ENCODE data around the gene TINCR. TPM values are rescaled to one million over a fixed set of nuclear protein-coding genes. Genes with fewer than 3 reads are reported as not detected.
A peak's percentile ranks its signal among the peaks of the same experiment; 100 is the strongest.

Gene TINCR
- total and polyA plus RNA-seq, 2 of the 13 experiments (the other 11 are each of a cell fraction or from before 2014, with no cell fraction given) = 0.17 to 0.33 TPM

- CTCF ChIA-PET (ENCODE audit: low intra/inter-chr PET ratio, low total read pairs) = no interaction called here
- FAIRE-seq = no peak
- BruUV-seq (replicated peaks) = no TSS peak
- DNase-seq (ENCODE audit: low spot score) = no peak
- in situ Hi-C loops (cut with HindIII; ENCODE audit: extremely low pct_ligation_motif_present, low pct_unique_long_range_greater_than_20kb) = loop anchor here (5.0 kb wide), 1 partner anchor 36 kb away; no protein-coding TSS in a partner anchor
- H3K79me2 ChIP-seq (ENCODE audit: insufficient read depth, low read length) = no peaks in the 10 kb centered on the region
- no peak overlapping the region for H2AFZ ChIP-seq (ENCODE audit: low read length)
- WGBS (ENCODE audit: low lambda C conversion rate) = 71% methylated on average over 7 of the region's 7 CpGs
- no peaks in the 10 kb centered on the region for H4K20me1 ChIP-seq (ENCODE audit: insufficient read depth, low read length)
- H3K27me3 ChIP-seq (ENCODE audit: control insufficient read depth in 1 of 2, insufficient read depth in 2 of 2, low read length in 2 of 2) = peaks cover 1 to 3% of the 10 kb centered on the region in 2 experiments; a peak in 2 of 5 replicates
- no peak overlapping the region for H3K4me3 ChIP-seq (replicated peaks in 1 of 3; ENCODE audit: insufficient read depth in 1 of 3, low read depth in 2 of 3, low read length in 3 of 3)
- no peaks in the 10 kb centered on the region for H3K9me3 ChIP-seq (ENCODE audit: low read length)
- intact Hi-C loops (cut with micrococcal nuclease; ENCODE audit: unreplicated experiment) = no loop called here
- TF ChIP-seq AHDC1 (CRISPR knock-in tag; IDR thresholded peaks at IDR 0.05; ENCODE audit: borderline replicate concordance) (no peak), ZNF317 (CRISPR knock-in tag; IDR thresholded peaks at IDR 0.05) (no peak), ZNF629 (CRISPR knock-in tag; conservative IDR thresholded peaks at IDR 0.05) (peak; percentile 84)
- no peaks in the 10 kb centered on the region for H3K36me3 ChIP-seq (replicated peaks in 1 of 2; ENCODE audit: control insufficient read depth in 1 of 2, insufficient read depth in 2 of 2, low read length in 2 of 2)
- ATAC-seq = no peak
- POLR2A ChIA-PET = no interaction called here
- H3K27ac ChIP-seq (ENCODE audit: extremely low read length, insufficient read depth, low read length) = no peak overlapping the region
- no peak overlapping the region for H3K4me2 ChIP-seq (ENCODE audit: low read depth, low read length)
- H3K4me1 ChIP-seq (ENCODE audit: insufficient read depth, low read length) = no peaks in the 10 kb centered on the region
- no peak overlapping the region for H3K9ac ChIP-seq (ENCODE audit: insufficient read depth, low read depth, low read length)
Measured at GRCh38 chr19:5541456-5541855, 26.3 kb downstream of the TINCR start.

Measured in HepG2 (cell line).